K562 (cell line): ENCODE data around the gene PCGF6.

Experiments used
- MTA1 ChIP-seq: fragments of 450-650 bp; IDR thresholded peaks from 2 replicates; pipeline ENCODE4 v1.6.1; 2017; ENCODE audit warnings: borderline replicate concordance
- TBP ChIP-seq: optimal IDR thresholded peaks from 2 replicates; pipeline ENCODE3; 2011; ENCODE audit warnings: low read depth, low read length, improper control_type of control experiment
- TF ChIP-seq, protein P1 (sequence below): sonication (generic); formaldehyde crosslinking; IDR thresholded peaks from 2 replicates; pipeline ENCODE4 v1.8.1; 2023; ENCODE audit warnings: mild to moderate bottlenecking, missing genetic modification reagents

DNA sequence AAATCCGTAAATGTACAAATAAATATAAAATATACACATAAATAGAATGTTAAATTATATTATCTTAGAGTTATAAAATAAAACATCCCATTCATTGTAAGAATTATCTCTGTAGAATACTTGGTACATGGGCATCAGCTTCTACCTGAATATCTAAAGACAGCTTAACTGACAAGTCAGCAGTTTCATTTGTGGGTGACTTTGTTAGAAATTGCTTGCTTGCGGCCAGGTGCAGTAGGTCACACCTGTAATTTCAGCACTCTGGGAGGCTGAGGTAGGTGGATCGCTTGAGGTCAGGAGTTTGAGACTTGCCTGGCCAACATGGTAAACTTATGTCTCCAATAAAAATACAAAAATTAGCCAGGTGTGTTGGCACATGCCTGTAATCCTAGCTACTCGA lies 14.6 kb downstream of the PCGF6 start:
- TF ChIP-seq MTA1, result no peak
- no peak for TF ChIP-seq TBP
- TF ChIP-seq, protein P1, sequence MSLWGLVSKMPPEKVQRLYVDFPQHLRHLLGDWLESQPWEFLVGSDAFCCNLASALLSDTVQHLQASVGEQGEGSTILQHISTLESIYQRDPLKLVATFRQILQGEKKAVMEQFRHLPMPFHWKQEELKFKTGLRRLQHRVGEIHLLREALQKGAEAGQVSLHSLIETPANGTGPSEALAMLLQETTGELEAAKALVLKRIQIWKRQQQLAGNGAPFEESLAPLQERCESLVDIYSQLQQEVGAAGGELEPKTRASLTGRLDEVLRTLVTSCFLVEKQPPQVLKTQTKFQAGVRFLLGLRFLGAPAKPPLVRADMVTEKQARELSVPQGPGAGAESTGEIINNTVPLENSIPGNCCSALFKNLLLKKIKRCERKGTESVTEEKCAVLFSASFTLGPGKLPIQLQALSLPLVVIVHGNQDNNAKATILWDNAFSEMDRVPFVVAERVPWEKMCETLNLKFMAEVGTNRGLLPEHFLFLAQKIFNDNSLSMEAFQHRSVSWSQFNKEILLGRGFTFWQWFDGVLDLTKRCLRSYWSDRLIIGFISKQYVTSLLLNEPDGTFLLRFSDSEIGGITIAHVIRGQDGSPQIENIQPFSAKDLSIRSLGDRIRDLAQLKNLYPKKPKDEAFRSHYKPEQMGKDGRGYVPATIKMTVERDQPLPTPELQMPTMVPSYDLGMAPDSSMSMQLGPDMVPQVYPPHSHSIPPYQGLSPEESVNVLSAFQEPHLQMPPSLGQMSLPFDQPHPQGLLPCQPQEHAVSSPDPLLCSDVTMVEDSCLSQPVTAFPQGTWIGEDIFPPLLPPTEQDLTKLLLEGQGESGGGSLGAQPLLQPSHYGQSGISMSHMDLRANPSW, result no peak
